ENCODE measurements around the gene MIDN.
A peak's percentile ranks its signal among the peaks of the same experiment; 100 is the strongest.
"Not testable (repeated sequence)": the region's sequence is repeated elsewhere in the genome, so short reads cannot be mapped to it uniquely, and the experiment has no call there.

The MIDN gene

GRCh38 chr19:1248139-1248785 lies at the start of gene MIDN:
MIDN (plus strand) TSS chr19:1248583; CDS start chr19:1250297, 1,714 bp downstream.
- DNase-seq (ENCODE audit: low read depth): peak; percentile 84

DNA sequence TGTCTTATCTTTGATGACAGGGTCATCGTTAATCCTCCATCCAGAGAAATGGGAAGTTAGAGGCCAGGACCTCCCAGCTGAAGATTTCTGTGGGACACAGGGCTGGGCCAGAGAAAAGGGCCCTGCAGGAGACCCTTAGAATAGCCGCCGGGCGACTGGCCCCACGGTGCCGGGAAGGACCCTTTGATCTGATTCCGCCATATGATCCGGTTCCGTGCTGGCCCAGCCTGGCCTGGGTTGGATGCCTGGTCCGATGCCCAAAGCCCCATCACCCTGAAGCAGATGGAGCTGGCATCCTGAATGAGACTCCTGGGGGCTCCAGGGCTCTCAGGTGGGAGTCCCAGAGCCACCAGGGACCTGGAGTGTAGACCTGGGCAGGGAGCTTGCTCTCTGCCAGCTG lies 48.9 kb upstream of the MIDN start:
- DNase-seq (ENCODE audit: low read depth): no peak

DNA sequence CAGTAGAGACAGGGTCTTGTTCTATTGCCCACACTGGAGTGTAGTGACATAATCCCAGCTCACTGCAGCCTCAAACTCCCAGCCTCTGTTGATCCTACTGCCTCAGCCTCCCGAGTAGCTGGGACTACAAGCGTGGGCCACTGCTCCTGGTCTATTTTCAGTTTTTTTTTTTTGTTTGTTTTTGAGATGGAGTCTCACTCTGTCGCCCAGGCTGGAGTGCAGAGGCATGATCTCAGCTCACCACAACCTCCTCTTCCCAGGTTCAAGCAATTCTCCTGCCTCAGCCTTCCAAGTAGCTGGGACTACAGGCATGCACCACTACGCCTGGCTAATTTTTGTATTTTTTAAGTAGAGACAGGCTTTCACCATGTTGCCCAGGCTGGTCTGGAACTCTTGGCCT lies 47.8 kb upstream of the MIDN start:
- not testable (repeated sequence) for DNase-seq (ENCODE audit: low read depth)

DNA sequence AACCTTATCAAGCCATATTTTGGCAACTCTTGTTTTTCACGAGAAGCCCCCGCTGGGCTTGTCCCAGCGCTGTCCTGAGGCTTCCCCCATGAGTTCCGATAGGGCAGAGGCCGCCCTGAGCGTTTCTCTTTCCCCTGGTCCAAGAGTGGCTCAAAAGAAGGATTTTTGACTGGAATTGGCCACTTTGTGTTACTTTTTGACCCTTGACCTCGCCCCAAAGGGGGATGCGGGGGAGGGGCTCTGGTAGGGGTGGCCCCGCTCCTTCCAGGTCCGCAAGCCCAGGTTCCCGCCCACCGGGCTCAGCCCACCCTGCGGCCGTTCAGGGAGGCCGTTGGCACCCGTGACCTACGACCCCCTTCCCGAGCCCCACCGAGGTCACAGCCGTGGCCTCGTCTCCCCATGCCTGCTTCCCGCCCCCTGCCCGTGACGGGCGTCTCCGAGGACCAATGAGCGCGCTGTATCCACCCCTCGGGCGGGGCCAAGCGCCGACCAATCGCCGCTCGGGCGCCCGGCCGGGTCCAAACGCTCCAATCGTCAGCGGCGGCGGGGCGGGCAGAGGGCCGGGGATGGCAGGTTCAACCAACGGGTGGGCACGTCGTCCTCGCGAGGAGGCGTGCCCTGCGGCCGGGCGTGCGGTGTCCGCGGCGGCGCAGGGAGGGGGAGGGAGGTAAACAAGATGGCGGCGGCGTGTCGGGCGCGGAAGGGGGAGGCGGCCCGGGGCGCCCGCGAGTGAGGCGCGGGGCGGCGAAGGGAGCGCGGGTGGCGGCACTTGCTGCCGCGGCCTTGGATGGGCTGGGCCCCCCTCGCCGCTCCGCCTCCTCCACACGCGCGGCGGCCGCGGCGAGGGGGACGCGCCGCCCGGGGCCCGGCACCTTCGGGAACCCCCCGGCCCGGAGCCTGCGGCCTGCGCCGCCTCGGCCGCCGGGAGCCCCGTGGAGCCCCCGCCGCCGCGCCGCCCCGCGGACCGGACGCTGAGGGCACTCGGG lies 43.0 kb upstream of the MIDN start, which contains the start of gene STK11:
Gene STK11 (plus strand): TSS at position 665 of the 986 bp plus-strand sequence. CDS start 1,136 bp downstream, outside the sequence.
- DNase-seq (ENCODE audit: low read depth): peak; percentile 94

DNA sequence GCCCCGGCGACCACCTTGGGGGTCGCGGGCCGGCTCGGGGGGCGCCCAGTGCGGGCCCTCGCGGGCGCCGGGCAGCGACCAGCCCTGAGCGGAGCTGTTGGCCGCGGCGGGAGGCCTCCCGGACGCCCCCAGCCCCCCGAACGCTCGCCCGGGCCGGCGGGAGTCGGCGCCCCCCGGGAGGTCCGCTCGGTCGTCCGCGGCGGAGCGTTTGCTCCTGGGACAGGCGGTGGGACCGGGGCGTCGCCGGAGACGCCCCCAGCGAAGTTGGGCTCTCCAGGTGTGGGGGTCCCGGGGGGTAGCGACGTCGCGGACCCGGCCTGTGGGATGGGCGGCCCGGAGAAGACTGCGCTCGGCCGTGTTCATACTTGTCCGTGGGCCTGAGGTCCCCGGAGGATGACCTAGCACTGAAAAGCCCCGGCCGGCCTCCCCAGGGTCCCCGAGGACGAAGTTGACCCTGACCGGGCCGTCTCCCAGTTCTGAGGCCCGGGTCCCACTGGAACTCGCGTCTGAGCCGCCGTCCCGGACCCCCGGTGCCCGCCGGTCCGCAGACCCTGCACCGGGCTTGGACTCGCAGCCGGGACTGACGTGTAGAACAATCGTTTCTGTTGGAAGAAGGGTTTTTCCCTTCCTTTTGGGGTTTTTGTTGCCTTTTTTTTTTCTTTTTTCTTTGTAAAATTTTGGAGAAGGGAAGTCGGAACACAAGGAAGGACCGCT lies 42.1 kb upstream of the MIDN start:
- no peak for DNase-seq (ENCODE audit: low read depth)

DNA sequence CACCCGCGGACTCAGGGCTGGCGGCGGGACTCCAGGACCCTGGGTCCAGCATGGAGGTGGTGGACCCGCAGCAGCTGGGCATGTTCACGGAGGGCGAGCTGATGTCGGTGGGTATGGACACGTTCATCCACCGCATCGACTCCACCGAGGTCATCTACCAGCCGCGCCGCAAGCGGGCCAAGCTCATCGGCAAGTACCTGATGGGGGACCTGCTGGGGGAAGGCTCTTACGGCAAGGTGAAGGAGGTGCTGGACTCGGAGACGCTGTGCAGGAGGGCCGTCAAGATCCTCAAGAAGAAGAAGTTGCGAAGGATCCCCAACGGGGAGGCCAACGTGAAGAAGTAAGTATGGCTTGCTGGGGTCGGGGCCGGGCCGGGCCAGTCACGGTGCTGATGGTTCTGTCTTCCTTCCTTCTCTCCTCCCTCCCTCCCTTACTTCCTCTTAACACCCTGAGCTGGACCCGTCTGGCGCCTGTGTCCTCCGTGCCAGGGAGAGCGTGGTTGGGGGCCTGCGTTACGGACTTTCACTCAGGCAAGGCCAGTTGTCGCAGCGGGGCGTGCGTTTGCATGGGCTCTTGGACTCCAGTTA lies 41.4 kb upstream of the MIDN start:
- DNase-seq (ENCODE audit: low read depth): no peak

- DNase-seq (ENCODE audit: low read depth): not testable (repeated sequence)
These were observed 39.6 kb upstream of the MIDN start for GRCh38 chr19:1208830-1209229.

- DNase-seq (ENCODE audit: low read depth): no peak
These were observed 38.2 kb upstream of the MIDN start for GRCh38 chr19:1210227-1210538.

- DNase-seq (ENCODE audit: low read depth): no peak
These were observed 36.7 kb upstream of the MIDN start for GRCh38 chr19:1211494-1212234.

- DNase-seq (ENCODE audit: low read depth): peak; percentile 74
These were observed 34.7 kb upstream of the MIDN start for GRCh38 chr19:1213391-1214286.

- DNase-seq (ENCODE audit: low read depth): no peak
These were observed 34.0 kb upstream of the MIDN start for GRCh38 chr19:1214299-1214861.

DNA sequence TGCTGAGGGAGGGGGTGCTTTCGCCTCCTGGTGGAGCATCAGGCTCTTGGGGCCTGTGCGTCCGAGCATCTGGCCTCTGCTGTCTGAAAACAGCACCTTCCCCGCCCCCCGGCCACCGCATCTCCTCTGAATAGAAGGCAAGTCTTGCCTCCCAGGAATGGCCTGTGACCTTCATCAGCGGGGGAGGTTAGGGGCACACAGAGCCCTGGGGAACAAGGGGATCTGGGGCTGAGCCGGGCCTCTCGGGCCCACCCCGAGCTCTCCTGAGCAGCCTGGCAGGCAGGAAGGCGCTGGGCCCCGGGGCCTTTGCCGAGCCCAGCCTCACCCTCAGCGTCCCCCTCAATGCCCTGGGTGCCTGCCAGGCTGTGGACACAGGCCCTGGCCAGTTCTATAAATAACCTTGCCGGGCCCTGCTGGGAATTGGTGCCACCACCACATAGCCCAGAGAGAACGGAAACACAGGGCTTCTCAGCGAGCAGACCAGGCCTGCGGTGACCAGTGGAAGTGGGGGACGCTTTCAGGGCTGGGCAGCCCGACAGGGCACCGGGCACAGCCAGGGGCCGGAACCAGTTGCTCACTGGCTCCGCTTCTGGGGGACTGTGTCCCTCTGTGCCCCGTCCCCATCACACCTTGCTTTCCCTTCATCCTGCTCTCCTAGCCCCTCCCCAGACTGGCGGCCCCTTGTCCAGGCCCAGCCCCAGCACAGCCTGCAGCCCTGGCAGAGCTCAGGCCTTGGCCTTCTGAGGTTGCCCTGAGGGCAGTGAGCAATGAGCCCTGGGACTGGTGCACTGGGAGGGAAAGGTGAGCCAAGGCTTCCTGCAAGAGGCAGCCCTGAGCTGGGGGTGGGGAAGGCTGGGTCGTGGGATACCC lies 33.3 kb upstream of the MIDN start:
- DNase-seq (ENCODE audit: low read depth): no peak

DNA sequence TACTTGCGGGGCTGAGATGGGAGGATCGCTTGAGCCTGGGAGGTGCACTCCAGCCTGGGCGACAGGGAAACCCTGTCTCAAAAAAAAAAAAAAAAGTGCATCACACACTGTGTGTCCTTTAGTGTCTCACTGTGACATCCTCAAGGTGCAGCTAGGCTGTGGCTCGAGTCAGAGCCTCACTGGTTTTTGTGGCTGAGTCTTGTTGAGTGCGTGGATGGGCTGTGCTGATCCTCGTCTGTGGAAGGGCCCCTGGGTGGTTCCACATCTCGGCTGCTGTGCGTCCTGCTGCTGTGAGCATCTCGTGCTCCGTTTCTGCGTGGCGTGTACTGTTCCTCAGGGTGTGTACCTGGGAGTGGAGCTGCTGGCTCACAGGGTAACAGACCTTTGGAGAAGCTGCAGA lies 31.6 kb upstream of the MIDN start:
- no peak for DNase-seq (ENCODE audit: low read depth)

DNA sequence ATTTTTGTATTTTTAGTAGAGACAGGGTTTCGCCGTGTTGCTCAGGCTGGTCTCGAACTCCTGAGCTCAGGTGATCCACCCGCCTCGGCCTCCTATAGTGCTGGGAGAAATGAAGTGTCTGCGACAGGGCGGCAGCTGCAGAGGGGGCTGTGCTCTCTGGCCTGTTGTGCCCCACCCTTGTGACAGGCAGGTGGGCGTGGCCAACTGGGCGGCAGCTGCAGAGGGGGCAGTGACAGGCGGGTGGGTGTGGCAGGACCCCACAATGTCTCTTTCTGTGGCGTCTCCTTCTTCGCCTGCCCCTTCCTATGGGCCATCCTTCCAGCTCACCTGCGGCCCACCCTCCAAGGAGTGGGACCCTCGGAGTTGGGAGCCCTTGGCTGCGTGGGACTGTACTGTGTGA lies 31.0 kb upstream of the MIDN start:
- no peak for DNase-seq (ENCODE audit: low read depth)

DNA sequence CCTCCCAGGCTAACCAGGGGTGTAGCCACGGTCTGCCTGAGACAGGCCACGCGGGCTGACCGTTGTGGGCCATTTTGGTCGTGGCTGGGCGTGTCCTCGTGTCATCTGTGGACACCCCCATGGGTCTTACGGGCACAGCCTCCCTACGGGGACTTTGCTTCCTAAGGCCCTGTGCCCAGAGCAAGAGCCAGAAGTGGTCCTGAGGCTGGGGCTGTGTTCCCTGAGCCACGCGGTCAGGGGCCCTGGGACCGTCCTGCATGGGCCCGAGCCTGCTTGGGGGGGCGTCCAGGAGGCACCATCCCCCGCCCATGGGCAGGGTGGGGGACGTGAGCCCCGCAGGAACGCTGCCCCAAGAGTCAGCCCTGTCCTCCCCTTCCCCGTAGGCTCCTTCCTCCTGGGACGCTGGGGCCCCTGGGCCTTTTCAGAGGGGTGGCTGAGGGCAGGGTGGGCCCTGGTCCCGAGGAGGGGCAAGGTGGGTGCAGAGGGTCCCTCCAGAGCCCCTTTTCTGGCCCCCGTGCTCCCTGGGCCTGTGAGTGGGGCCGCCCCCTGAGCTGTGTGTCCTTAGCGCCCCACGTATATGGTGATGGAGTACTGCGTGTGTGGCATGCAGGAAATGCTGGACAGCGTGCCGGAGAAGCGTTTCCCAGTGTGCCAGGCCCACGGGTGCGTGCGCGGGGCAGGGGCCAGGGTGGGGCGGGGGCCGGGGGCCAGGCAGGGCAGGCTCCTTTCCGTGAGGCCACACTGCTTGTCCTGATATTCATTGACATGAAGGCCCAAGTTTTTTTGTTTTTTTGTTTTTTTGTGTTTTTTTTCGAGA lies 29.4 kb upstream of the MIDN start:
- DNase-seq (ENCODE audit: low read depth): no peak

DNA sequence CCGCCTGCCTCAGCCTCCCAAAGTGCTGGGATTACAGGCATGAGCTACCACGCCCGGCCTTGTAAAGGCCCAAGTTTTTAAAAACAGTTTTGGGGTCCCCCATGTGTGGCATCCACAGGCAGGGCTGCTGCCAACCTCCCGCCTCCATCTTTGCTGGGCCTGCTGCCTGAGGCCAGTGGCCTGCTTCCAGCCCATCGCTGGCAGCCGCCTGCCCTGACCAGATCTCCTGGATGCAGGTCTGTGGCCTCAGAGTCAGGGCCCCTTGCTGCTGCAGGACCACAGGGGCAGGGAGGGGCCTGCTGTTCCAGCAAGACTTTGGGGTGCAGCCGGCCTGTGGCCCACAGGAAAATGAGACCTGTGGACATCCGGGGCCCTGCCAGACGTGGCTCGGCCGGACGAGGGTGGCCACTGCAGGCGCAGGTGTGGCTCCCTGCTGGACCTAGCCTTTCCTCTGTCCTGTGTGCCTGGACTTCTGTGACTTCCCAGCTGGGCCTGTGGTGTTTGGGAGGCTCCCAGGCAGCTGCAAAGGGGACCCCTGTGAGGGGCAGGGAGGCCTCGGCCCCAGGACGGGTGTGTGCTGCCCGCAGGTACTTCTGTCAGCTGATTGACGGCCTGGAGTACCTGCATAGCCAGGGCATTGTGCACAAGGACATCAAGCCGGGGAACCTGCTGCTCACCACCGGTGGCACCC lies 28.5 kb upstream of the MIDN start:
- no peak for DNase-seq (ENCODE audit: low read depth)

GRCh38 chr19:1220477-1220930 lies 27.9 kb upstream of the MIDN start:
- no peak for DNase-seq (ENCODE audit: low read depth)

Measured in GM04504 (cell line).